Measurements from ENCODE around the gene CA14.

The CA14 gene

DNA sequence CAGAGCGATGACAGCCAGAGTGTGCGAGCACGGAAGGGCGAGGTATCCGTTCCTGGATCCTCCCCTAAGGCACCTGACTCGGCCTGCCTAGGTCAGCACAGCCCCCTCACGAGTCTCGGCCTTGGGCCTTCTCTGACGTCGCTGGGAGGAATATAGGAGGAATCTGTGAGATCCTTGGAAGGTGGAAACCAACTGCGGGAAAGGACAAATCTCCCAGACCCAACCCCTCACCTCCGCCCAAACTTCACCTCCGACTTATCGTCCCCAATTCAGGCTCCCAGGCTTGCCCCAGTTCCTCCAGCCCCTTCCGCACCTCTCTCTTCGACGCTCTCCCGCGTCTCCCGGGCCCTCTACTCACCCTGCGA is 10.7 kb downstream of the CA14 start:
- TF ChIP-seq, protein P1, sequence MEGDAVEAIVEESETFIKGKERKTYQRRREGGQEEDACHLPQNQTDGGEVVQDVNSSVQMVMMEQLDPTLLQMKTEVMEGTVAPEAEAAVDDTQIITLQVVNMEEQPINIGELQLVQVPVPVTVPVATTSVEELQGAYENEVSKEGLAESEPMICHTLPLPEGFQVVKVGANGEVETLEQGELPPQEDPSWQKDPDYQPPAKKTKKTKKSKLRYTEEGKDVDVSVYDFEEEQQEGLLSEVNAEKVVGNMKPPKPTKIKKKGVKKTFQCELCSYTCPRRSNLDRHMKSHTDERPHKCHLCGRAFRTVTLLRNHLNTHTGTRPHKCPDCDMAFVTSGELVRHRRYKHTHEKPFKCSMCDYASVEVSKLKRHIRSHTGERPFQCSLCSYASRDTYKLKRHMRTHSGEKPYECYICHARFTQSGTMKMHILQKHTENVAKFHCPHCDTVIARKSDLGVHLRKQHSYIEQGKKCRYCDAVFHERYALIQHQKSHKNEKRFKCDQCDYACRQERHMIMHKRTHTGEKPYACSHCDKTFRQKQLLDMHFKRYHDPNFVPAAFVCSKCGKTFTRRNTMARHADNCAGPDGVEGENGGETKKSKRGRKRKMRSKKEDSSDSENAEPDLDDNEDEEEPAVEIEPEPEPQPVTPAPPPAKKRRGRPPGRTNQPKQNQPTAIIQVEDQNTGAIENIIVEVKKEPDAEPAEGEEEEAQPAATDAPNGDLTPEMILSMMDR (IDR thresholded peaks at IDR 0.05; ENCODE audit: insufficient read depth, low read length, poor library complexity, severe bottlenecking): no peak
- peak overlapping the region; percentile 82 for H3K4me3 ChIP-seq (replicated peaks; ENCODE audit: low read depth, low read length)
- H3K36me3 ChIP-seq (ENCODE audit: control insufficient read depth, insufficient read depth, low read length): peaks cover 13% of the 10 kb centered on the region
- no peaks in the 10 kb centered on the region for H3K27me3 ChIP-seq (replicated peaks; ENCODE audit: control insufficient read depth, insufficient read depth, low read length)
- no peak for DNase-seq (ENCODE audit: extremely low read depth, insufficient read length)

DNA sequence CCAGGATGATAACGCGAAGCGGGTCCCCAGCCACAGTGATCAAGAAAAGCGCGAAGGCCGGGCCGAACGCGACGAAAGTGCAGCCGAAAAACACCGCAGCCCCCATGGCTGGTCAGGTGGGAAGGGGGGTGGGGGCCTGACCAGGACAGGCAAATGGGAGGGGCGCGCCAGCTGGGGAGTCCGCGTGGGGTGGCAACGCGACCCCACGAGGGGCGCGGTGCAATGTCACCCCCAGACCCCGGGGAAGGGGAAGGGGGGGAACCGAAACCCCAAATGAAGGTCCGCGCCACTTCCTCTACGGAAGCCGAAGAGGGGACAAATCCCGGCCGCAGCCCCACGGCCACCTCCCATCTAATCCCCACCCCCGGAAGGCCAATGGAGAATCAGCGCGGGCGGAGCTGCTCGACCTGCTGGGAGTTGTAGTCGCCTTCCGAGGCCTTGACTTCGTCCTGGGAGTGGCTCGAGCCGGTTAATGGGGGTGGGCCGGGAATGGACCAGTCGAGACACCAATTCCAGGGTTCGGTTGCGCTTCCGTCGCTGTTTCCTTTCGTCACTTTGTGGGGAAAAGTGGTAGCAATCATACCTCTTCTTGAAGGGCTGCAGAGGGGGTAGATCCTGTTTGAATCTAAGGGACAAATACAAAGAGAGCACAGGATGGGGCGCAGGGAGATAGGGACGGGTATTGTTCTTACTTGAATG is 11.3 kb downstream of the CA14 start, which contains the start of gene APH1A:
Gene APH1A (minus strand): TSS at position 312 of the 699 bp plus-strand sequence. CDS start 206 bp downstream, at position 106.
- H3K4me3 ChIP-seq (replicated peaks; ENCODE audit: low read depth, low read length): peak within 1 kb of the TSS; percentile 82
- TF ChIP-seq, protein P1 (IDR thresholded peaks at IDR 0.05; ENCODE audit: insufficient read depth, low read length, poor library complexity, severe bottlenecking): no peak
- DNase-seq (ENCODE audit: extremely low read depth, insufficient read length): peak; percentile 92
- H3K36me3 ChIP-seq (ENCODE audit: control insufficient read depth, insufficient read depth, low read length): peaks cover 13% of the 10 kb centered on the region
- H3K27me3 ChIP-seq (replicated peaks; ENCODE audit: control insufficient read depth, insufficient read depth, low read length): no peaks in the 10 kb centered on the region

DNA sequence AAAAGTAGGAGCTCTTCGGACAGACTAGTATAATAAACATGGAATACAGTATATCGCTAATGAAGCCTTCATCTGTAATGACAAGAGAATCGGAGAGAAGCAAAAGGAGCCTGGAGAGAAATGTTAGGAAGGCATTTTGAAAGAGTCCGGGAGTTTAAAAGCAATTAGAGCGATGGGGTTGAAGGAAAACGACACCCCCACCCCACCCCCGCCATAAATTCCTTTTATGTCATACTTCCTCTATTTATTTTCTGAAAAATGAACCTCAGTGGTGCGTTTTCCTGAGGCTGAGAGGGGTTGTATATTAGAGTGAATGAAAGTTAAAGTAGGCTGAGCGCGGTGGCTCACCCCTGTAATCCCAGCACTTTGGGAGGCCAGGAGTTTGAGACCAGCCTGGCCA is 11.9 kb downstream of the CA14 start:
- H3K27me3 ChIP-seq (replicated peaks; ENCODE audit: control insufficient read depth, insufficient read depth, low read length): no peaks in the 10 kb centered on the region
- peaks cover 13% of the 10 kb centered on the region for H3K36me3 ChIP-seq (ENCODE audit: control insufficient read depth, insufficient read depth, low read length)
- TF ChIP-seq, protein P1 (IDR thresholded peaks at IDR 0.05; ENCODE audit: insufficient read depth, low read length, poor library complexity, severe bottlenecking): no peak
- DNase-seq (ENCODE audit: extremely low read depth, insufficient read length): no peak
- peak overlapping the region; percentile 82 for H3K4me3 ChIP-seq (replicated peaks; ENCODE audit: low read depth, low read length)

DNA sequence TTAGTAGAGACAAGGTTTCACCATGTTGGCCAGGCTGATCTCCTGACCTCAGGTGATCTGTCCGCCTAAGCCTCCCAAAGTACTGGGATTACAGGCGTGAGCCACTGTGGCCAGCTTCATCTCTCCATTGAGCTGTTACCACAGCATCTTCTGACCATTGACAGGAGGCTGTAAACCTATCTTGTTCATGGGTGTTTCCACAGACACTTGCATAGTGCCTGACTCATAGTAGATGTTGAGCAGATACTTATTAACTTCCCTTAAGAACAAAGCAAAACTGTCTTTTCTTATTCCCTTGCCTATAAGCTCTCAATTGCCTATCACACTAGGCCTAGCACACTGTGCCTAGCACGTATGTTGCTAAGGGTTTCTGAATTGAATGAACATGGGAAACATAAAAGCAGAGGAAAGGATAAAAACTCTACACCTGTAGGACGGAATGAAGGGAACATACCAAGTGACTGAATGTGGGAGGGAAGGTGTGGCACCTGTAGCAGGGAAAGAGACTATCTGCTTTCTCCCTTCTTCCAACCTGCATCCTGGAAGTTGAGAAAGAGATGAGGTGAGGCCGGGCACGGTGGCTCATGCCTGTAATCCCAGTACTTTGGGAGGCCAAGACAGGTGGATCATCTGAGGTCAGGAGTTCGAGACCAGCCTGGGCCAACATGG is 13.9 kb downstream of the CA14 start:
- Histone ChIP-seq H3K4me3 (replicated peaks; ENCODE audit: low read depth, low read length) (no peak overlapping the region), H3K27me3 (replicated peaks; ENCODE audit: control insufficient read depth, insufficient read depth, low read length) (no peaks in the 10 kb centered on the region), H3K36me3 (ENCODE audit: control insufficient read depth, insufficient read depth, low read length) (peaks cover 3% of the 10 kb centered on the region; the same call in 1 of the 2 replicates)
- TF ChIP-seq, protein P1 (IDR thresholded peaks at IDR 0.05; ENCODE audit: insufficient read depth, low read length, poor library complexity, severe bottlenecking): no peak
- DNase-seq (ENCODE audit: extremely low read depth, insufficient read length): no peak

DNA sequence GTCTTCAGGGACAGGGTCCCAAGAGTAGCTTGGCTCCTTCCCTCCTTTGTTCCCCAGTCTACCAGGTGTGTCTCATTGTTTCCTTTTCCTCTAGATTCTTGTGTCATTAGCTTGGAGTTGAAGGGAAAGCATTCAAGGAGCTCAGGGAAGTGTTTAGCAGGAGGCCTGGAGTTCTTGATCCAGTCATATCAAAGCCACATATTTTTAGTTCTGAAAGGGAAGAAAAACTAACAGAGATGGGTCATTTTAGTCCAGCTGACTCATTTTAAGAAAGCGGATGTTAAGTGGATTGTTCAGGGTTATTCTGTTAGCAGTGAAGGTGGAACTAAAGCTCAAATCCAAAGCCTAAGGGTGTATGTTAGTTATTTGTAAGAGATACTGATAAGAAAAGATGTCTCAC is 15.7 kb downstream of the CA14 start:
- Histone ChIP-seq H3K27me3 (replicated peaks; ENCODE audit: control insufficient read depth, insufficient read depth, low read length) (no peaks in the 10 kb centered on the region), H3K36me3 (ENCODE audit: control insufficient read depth, insufficient read depth, low read length) (no peaks in the 10 kb centered on the region), H3K4me3 (replicated peaks; ENCODE audit: low read depth, low read length) (peak overlapping the region; percentile 38)
- TF ChIP-seq, protein P1 (IDR thresholded peaks at IDR 0.05; ENCODE audit: insufficient read depth, low read length, poor library complexity, severe bottlenecking): no peak
- no peak for DNase-seq (ENCODE audit: extremely low read depth, insufficient read length)
